ENCODE measurements around the gene VWA1. TPM values are rescaled to one million over a fixed set of nuclear protein-coding genes. Genes with fewer than 3 reads are reported as not detected.
A peak's percentile ranks its signal among the peaks of the same experiment; 100 is the strongest.

Gene VWA1
- polyA plus RNA-seq, 2 of the 4 experiments (the other 2 are of a cell fraction), result 4.0 to 5.3 TPM

DNA sequence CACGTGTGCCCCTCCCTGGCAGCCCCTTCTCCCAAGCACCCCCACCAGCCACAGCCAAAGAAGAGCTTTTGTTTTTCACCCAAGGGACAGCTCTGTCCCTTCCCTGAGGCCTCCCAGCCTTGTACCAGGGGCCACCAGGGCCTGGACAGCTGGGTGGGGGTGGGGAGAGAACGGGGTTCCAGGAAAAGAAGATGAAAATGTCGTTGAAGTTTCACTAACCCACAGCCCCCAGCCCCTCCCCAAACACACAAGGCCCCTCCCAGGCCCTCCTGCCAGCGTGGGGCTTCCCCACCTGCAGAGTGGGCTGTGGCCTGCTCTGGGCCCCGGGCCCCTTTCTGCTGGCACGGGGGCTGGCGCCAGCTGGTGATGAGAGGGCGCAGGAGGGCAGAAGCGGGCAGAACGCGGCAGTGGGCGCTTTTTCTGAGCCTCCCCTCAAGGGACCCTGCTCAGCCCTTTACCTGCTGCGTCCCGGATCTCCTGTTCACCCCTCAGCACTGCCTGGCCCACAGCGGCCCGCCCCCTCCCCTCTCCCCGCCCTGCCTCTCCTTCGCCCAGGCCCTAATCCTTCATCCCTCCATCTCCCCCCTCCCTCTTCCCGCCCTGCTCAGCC lies 8.9 kb upstream of the VWA1 start (continued):
- TF ChIP-seq HOXB13 (CRISPR knock-in tag; IDR thresholded peaks at IDR 0.05; ENCODE audit: low read depth) (no peak), JUNB (IDR thresholded peaks at IDR 0.05) (no peak), ATOH8 (CRISPR knock-in tag; IDR thresholded peaks at IDR 0.05; ENCODE audit: low read depth) (no peak), FOSB (CRISPR knock-in tag; IDR thresholded peaks at IDR 0.05) (no peak)

GRCh38 chr1:1427106-1427819 lies 8.2 kb upstream of the VWA1 start:
- ATAC-seq (peak in 1 of 2 experiments; percentile 9; a peak in 1 of 6 replicates), FAIRE-seq (no peak), DNase-seq (ENCODE audit: low read depth in 1 of 2, low spot score in 1 of 2) (peak in 1 of 2 experiments; percentile 0)
- ChIA-PET POLR2A (no interaction called here), CTCF (interaction anchor here (0.8 kb wide), 1 partner anchor 77 kb away, joined by 3 read pairs; no protein-coding TSS in a partner anchor)
- Histone ChIP-seq H3K4me3 (peak overlapping the region; percentile 61), H3K9me3 (no peaks in the 10 kb centered on the region), H3K4me1 (peaks cover 26% of the 10 kb centered on the region), H3K27ac (peak overlapping the region; percentile 81 to 96), H3K4me2 (peak overlapping the region; percentile 95)
- WGBS (ENCODE audit: missing lambda C conversion rate), result 90% methylated on average over 3 of the region's 66 CpGs
- TF ChIP-seq USF2 (IDR thresholded peaks at IDR 0.05) (no peak), CTCF (IDR thresholded peaks at IDR 0.05) (no peak), MYC (IDR thresholded peaks at IDR 0.05; ENCODE audit: borderline replicate concordance, low read length) (no peak), ZNF302 (CRISPR knock-in tag; IDR thresholded peaks at IDR 0.05) (no peak), PHF8 (IDR thresholded peaks at IDR 0.05; ENCODE audit: borderline replicate concordance, low read depth) (no peak), ATOH8 (CRISPR knock-in tag; IDR thresholded peaks at IDR 0.05; ENCODE audit: low read depth) (no peak), HOXB5 (CRISPR knock-in tag; IDR thresholded peaks at IDR 0.05) (no peak), EP300 (IDR thresholded peaks at IDR 0.05) (no peak), JUN (IDR thresholded peaks at IDR 0.05) (no peak)
- TF ChIP-seq, protein P1, sequence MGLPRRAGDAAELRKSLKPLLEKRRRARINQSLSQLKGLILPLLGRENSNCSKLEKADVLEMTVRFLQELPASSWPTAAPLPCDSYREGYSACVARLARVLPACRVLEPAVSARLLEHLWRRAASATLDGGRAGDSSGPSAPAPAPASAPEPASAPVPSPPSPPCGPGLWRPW (IDR thresholded peaks at IDR 0.05), result no peak

DNA sequence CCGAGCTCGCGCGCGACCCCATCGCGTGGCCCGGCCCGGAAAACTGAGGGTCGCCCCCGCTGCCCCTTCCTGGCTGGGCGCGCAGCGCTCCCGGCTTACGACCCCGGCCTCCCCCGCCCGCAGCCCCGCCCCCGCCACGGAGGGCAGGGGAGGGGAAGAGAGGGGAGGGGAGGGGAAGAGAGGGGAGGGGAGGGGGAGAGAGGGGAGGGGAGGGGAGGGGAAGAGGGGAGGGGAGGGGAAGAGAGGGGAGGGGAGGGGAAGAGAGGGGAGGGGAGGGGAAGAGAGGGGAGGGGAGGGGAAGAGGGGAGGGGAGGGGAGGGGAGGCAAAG lies 7.7 kb upstream of the VWA1 start:
- FAIRE-seq, result no peak
- DNase-seq (ENCODE audit: low read depth in 1 of 2, low spot score in 1 of 2), result no peak
- Histone ChIP-seq H3K27ac (peak overlapping the region; percentile 81 to 96), H3K4me2 (peak overlapping the region; percentile 95), H3K4me3 (peak overlapping the region; percentile 61), H3K9me3 (no peaks in the 10 kb centered on the region), H3K4me1 (peaks cover 28% of the 10 kb centered on the region)
- TF ChIP-seq MYC (IDR thresholded peaks at IDR 0.05; ENCODE audit: borderline replicate concordance, low read length) (no peak), NR3C1 (IDR thresholded peaks at IDR 0.05) (no peak), ESRRA (IDR thresholded peaks at IDR 0.05; ENCODE audit: borderline replicate concordance, low read length) (no peak), EHMT2 (IDR thresholded peaks at IDR 0.05; ENCODE audit: low read depth) (no peak), ZNF302 (CRISPR knock-in tag; IDR thresholded peaks at IDR 0.05) (no peak), CBX2 (IDR thresholded peaks at IDR 0.05; ENCODE audit: borderline replicate concordance, low read depth) (no peak), EHF (CRISPR knock-in tag; IDR thresholded peaks at IDR 0.05) (no peak), CEBPB (IDR thresholded peaks at IDR 0.05) (no peak), HDAC2 (IDR thresholded peaks at IDR 0.05) (no peak), RAD21 (conservative IDR thresholded peaks at IDR 0.05 in 1 of 2, IDR thresholded peaks at IDR 0.05 in 1 of 2) (no peak), JUN (IDR thresholded peaks at IDR 0.05) (no peak), JUNB (IDR thresholded peaks at IDR 0.05) (no peak), FOSB (CRISPR knock-in tag; IDR thresholded peaks at IDR 0.05) (no peak), RCOR1 (IDR thresholded peaks at IDR 0.05; ENCODE audit: low read depth, low read length) (no peak), BHLHE40 (IDR thresholded peaks at IDR 0.05; ENCODE audit: low read depth, low read length) (no peak), NFE2L2 (conservative IDR thresholded peaks at IDR 0.05; ENCODE audit: low read length) (no peak), ATOH8 (CRISPR knock-in tag; IDR thresholded peaks at IDR 0.05; ENCODE audit: low read depth) (no peak)
- ATAC-seq, result no peak
- ChIA-PET POLR2A (no interaction called here), CTCF (interaction anchor here (2.1 kb wide), 1 partner anchor 13 kb away, joined by 12 read pairs; no protein-coding TSS in a partner anchor)
- WGBS (ENCODE audit: missing lambda C conversion rate), result no CpG with 5 or more reads among the region's 22 CpGs
